AG04450 (cell line): ENCODE measurements around the gene FAM228B. TPM values are rescaled to one million over a fixed set of nuclear protein-coding genes. Genes with fewer than 3 reads are reported as not detected.
A peak's percentile ranks its signal among the peaks of the same experiment; 100 is the strongest.

Experiments used
- CTCF ChIA-PET: fragments of 300-600, 350-600 bp; formaldehyde crosslinking; extraction: SDS; loops from one replicate; lab custom pipeline; 2022; ENCODE audit warnings: antibody characterized with exemption, inconsistent platforms; lab: Charles Lee
- POLR2A ChIA-PET: fragments of 350-600 bp; formaldehyde crosslinking; extraction: SDS; loops from one replicate; lab custom pipeline; 2021; ENCODE audit warnings: antibody characterized with exemption, inconsistent platforms; lab: Yijun Ruan, JAX
- DNase-seq: peaks from one replicate; pipeline ENCODE4 v3.0.0-alpha.2; 2011; ENCODE audit warnings: low read depth, low spot score
- H3K27ac ChIP-seq: one replicate; pipeline ENCODE4 v1.5.1; 2012; ENCODE audit warnings: low read depth, low read length, control low read depth
- H3K27me3 ChIP-seq: one replicate; pipeline ENCODE4 v1.6.0; 2012; ENCODE audit warnings: low read length; ENCODE audit not compliant: control insufficient read depth, insufficient read depth
- H3K4me3 ChIP-seq: 2 replicates; pipeline ENCODE4 v1.5.1; 2011; ENCODE audit warnings: mild to moderate bottlenecking, low read depth, low read length, control low read depth
- H3K9me3 ChIP-seq: 2 replicates; pipeline ENCODE4 v1.5.1; 2012; ENCODE audit warnings: low read length; ENCODE audit not compliant: control insufficient read depth, insufficient read depth
- CTCF ChIP-seq: IDR thresholded peaks from 2 replicates; pipeline ENCODE4 v1.5.1; 2011; ENCODE audit warnings: low read depth, low read length, control low read depth, inconsistent platforms
- polyA plus RNA-seq: library from polyadenylated mRNA; depleted of rRNA; stranded (reverse); fragments of >200 nt; gene quantifications from 2 replicates; pipeline ENCODE4 v1.2.3, GENCODE V29; 2011

Gene FAM228B
- polyA plus RNA-seq, 1 experiment, result 7.6 TPM

- Histone ChIP-seq H3K27me3 (no peaks in the 10 kb centered on the region), H3K4me3 (peak overlapping the region; percentile 98), H3K27ac (peak overlapping the region; percentile 52), H3K9me3 (no peaks in the 10 kb centered on the region; the same call in 1 of the 2 replicates)
- POLR2A ChIA-PET, result interaction anchor here (0.6 to 2.5 kb wide), 8 partner anchors 8 to 283 kb away, joined by 4 to 18 read pairs (median 6); partner anchors contain the start of genes ATAD2B, FAM228B, FKBP1B and ITSN2
- CTCF ChIA-PET, result interaction anchor here (0.9 to 1.0 kb wide), 2 partner anchors 8 to 149 kb away, joined by 5 to 9 read pairs; partner anchors contain the start of gene TP53I3
- TF ChIP-seq CTCF, result no peak
- DNase-seq, result no peak
Observed at GRCh38 chr2:24076849-24077534, 46.3 kb upstream of the FAM228B start.

- Histone ChIP-seq H3K27me3 (no peaks in the 10 kb centered on the region), H3K4me3 (peak overlapping the region; percentile 98), H3K27ac (peak overlapping the region; percentile 52), H3K9me3 (no peaks in the 10 kb centered on the region; the same call in 1 of the 2 replicates)
- POLR2A ChIA-PET, result interaction anchor here (0.7 to 2.5 kb wide), 2 partner anchors 150 to 151 kb away, joined by 3 to 13 read pairs; partner anchors contain the start of gene ATAD2B
- DNase-seq, result no peak
- CTCF ChIA-PET, result no interaction called here
- no peak for TF ChIP-seq CTCF
Observed at GRCh38 chr2:24077535-24077877, 45.8 kb upstream of the FAM228B start.

GRCh38 chr2:24077879-24078278 is 45.4 kb upstream of the FAM228B start:
- H3K4me3 ChIP-seq, result peak overlapping the region; percentile 98
- no peak for DNase-seq
- H3K9me3 ChIP-seq, result no peaks in the 10 kb centered on the region; the same call in 1 of the 2 replicates
- peak overlapping the region; percentile 52 for H3K27ac ChIP-seq
- no peak for TF ChIP-seq CTCF
- CTCF ChIA-PET, result interaction anchor here (2.0 kb wide), 1 partner anchor 253 kb away, joined by 6 read pairs; no protein-coding TSS in a partner anchor
- H3K27me3 ChIP-seq, result no peaks in the 10 kb centered on the region
- POLR2A ChIA-PET, result interaction anchor here (0.7 kb wide), 1 partner anchor 150 kb away, joined by 3 read pairs; no protein-coding TSS in a partner anchor

GRCh38 chr2:24080701-24081100 is 42.6 kb upstream of the FAM228B start:
- Histone ChIP-seq H3K9me3 (no peaks in the 10 kb centered on the region; the same call in 1 of the 2 replicates), H3K4me3 (no peak overlapping the region), H3K27me3 (no peaks in the 10 kb centered on the region), H3K27ac (peak overlapping the region; percentile 31)
- CTCF ChIA-PET, result no interaction called here
- POLR2A ChIA-PET, result no interaction called here
- DNase-seq, result peak; percentile 20
- TF ChIP-seq CTCF, result no peak
